ENCODE measurements around the gene BNIP5.

DNA sequence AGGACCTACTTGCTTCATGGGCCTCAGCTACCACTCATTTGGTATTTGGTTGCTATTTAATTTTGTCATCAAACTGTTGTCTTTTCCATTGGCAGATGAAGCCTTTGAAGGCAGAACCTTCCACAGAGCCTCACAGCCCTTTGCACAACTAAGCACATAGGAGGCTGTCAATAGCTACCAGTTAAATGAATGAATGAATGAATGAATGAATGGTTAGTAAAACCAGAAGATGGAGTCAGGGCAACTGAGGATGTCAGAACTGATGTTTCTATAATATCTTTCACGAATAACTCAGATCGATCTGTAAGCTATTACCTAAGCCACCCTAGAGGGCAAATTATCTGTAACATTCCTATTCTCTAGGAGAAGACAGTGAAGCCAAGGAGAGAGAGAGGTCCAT lies 19.1 kb downstream of the BNIP5 start:
- TF ChIP-seq, protein P1, sequence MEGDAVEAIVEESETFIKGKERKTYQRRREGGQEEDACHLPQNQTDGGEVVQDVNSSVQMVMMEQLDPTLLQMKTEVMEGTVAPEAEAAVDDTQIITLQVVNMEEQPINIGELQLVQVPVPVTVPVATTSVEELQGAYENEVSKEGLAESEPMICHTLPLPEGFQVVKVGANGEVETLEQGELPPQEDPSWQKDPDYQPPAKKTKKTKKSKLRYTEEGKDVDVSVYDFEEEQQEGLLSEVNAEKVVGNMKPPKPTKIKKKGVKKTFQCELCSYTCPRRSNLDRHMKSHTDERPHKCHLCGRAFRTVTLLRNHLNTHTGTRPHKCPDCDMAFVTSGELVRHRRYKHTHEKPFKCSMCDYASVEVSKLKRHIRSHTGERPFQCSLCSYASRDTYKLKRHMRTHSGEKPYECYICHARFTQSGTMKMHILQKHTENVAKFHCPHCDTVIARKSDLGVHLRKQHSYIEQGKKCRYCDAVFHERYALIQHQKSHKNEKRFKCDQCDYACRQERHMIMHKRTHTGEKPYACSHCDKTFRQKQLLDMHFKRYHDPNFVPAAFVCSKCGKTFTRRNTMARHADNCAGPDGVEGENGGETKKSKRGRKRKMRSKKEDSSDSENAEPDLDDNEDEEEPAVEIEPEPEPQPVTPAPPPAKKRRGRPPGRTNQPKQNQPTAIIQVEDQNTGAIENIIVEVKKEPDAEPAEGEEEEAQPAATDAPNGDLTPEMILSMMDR (IDR thresholded peaks at IDR 0.05) = no peak
- no peak for TF ChIP-seq POLR2A (IDR thresholded peaks at IDR 0.05)
